Loucy (cell line): ENCODE results near the gene UCP3.

Experiments
- EZH2phosphoT487 ChIP-seq: fragments of 200-600 bp; IDR thresholded peaks from 2 replicates; pipeline ENCODE4 v1.6.1; 2018; ENCODE audit warnings: antibody characterized with exemption, mild to moderate bottlenecking, moderate library complexity, borderline replicate concordance
- TF ChIP-seq, protein P1 (sequence below): fragments of 200-600 bp; sonication (generic); conservative IDR thresholded peaks from 2 replicates; pipeline ENCODE4 v1.5.1; 2014; ENCODE audit warnings: mild to moderate bottlenecking, antibody characterized with exemption, low read length

DNA sequence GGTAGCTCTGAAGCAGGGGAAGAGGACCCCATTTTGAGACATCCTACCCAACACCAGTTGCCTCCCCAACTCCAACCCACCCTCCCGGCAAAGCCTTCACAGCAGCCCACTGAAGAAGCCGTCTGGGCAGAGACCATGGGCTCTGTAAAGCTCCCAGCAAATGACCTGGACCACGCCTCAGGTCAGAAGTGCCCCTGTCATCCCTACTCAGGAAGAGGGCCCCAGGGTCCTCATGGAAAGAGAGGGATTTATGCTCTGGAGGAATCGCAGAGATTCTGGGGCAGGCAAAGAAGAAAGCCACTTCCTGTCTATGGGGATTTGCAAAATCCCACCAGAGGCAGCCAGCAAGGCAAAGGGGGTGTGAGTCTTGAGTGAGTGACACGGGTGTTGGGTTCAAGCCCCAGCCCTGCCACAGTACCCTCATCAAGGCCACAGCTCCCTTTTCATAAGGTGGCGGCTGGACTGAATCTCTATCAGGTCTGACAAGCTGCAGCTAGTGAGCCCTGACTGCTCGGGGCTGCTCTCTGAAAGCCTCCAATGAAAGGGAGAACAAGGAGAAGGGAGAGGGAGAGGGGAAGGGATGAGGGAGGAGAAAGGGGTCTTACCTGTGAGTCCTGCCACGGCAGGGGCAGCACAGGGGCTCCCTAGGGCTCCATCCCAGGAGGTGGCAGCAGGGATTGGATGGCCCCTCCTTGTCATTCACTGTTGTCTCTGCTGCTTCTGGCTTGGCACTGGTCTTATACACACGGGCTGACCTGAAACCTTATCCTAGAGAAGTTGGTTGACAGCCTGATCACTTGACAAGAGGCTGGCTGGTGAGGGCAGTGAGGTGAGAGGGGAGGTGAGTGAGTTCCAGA lies at the start of gene UCP3:
- TF ChIP-seq, protein P1, sequence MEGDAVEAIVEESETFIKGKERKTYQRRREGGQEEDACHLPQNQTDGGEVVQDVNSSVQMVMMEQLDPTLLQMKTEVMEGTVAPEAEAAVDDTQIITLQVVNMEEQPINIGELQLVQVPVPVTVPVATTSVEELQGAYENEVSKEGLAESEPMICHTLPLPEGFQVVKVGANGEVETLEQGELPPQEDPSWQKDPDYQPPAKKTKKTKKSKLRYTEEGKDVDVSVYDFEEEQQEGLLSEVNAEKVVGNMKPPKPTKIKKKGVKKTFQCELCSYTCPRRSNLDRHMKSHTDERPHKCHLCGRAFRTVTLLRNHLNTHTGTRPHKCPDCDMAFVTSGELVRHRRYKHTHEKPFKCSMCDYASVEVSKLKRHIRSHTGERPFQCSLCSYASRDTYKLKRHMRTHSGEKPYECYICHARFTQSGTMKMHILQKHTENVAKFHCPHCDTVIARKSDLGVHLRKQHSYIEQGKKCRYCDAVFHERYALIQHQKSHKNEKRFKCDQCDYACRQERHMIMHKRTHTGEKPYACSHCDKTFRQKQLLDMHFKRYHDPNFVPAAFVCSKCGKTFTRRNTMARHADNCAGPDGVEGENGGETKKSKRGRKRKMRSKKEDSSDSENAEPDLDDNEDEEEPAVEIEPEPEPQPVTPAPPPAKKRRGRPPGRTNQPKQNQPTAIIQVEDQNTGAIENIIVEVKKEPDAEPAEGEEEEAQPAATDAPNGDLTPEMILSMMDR = no peak
- no peak for TF ChIP-seq EZH2phosphoT487
